Dermis blood vessel endothelial cell (primary cell): Measurements from ENCODE around the gene CLASP1. TPM values are rescaled to one million over a fixed set of nuclear protein-coding genes. Genes with fewer than 3 reads are reported as not detected.
"Not testable (repeated sequence)": the region's sequence is repeated elsewhere in the genome, so short reads cannot be mapped to it uniquely, and the experiment has no call there.

ENCODE experiments used
- DNase-seq: peaks from one replicate; pipeline ENCODE4 v3.0.0; 2010
- total RNA-seq: library from RNA; depleted of rRNA; stranded (reverse); fragments of >200 nt; gene quantifications from 2 replicates; pipeline ENCODE4 v1.2.3, GENCODE V29; 2014

CLASP1 gene
- total RNA-seq, 1 donor from 2014 or later = 51.9 TPM

GRCh38 chr2:121470917-121471316 is 178.3 kb downstream of the CLASP1 start:
- no peak for DNase-seq

DNA sequence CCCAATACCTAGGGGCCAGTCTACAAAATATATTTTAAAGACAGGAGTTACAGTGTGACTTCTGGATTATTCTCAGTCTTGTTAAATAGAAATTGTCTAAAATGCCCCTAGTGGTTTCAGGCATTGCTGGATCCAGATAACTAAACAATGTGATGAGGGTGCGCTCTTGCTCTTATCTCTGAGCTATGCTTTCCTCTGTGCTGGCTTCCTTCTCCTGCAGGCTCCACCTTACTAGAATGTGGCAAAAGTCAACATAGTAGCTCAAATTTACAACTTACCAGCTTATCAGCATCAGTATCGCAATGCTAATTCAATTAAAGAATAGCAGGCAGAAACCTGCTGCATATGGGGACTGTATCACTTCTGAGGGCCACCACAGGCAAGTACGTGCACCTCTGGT is 179.9 kb downstream of the CLASP1 start:
- DNase-seq = no peak

- no peak for DNase-seq
These were observed 180.3 kb downstream of the CLASP1 start for GRCh38 chr2:121468936-121469335.

DNA sequence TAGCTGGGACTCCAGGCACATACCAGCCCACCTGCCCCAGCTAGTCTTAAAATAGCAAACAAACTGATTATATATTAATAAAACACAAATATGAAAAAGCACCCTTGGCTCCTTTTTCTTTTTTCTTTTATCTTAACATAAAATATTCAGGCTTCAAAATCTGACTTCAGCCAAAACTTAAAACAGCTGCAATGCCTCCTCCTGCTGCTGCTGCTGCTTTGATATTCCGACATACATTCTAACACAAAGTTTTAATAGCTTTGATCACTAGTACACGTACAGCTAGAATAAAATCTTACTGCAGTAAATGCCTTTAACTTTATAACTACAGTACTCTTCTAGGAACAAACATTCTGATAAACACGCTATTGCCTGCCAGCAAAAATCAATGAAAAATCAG is 190.0 kb downstream of the CLASP1 start:
- no peak for DNase-seq

DNA sequence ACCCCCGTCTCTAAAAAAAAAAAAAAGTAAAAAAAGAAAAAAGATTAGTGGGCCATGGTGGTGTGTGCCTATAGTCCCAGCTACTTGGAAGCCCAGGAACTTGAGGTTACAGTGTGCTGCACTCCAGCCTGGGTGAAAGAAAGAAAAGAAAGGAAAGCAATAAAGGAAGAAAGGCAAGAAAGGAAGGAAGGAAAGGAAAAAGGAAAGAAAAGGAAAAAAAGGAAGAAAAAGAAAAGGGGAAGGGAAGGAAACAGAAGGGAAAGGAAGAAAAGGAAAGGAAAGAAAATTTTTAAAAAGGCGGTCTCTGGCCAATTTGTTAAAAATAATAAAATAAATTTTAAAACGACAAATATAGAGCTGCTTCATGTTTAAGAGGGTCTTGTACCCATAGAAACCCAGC is 192.9 kb downstream of the CLASP1 start:
- DNase-seq = no peak

- DNase-seq = no peak
These were observed 193.8 kb downstream of the CLASP1 start for GRCh38 chr2:121455446-121455845.

- no peak for DNase-seq
These were observed 194.6 kb downstream of the CLASP1 start for GRCh38 chr2:121454549-121455090.

- no peak for DNase-seq
These were observed 197.9 kb downstream of the CLASP1 start for GRCh38 chr2:121451398-121451797.

GRCh38 chr2:121450301-121450700 is 199.0 kb downstream of the CLASP1 start:
- no peak for DNase-seq

DNA sequence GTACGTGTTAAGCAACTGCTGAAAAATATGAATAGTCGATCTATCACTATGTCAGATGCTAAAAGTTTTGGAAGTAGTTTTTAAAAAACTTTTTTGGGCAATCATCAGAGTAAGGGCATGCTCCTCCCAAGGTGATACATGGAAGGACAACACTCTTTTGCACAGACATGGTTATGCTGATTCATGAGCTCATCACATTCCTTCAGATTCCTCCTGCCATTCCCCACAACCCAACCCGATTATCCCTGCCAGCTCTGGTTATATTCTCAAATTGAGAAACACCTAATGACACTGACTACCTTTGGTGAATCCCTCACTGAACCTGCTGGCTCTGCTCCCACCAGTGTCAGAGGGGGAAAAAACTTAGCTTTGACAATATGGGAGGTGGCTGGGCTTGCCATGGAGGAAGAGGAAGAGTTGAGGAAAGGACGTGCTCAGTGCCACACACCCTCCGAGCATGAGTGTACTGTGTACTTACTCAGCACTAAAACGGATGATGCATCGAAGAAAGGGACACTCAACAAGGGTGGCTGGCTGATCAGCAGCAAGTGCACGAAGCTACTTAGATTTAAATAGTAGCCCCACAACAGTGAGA is 202.5 kb downstream of the CLASP1 start:
- DNase-seq = no peak

- DNase-seq = no peak
These were observed 206.4 kb downstream of the CLASP1 start for GRCh38 chr2:121442889-121443288.

DNA sequence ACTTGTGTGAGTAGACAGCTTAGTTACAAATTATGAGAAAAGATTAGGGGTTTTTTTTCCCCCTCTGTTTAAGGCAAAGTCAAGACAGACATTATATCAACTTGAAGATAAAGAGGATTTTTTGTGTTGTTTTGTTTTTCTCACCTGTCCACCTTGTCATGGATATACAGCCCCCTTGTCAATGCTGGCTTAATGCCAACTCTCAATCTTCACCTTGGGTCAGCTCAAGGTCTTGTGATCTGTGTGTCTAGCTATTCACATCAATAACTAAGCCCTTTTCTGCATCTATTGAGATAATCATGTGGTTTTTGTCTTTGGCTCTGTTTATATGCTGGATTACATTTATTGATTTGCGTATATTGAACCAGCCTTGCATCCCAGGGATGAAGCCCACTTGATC is 211.0 kb downstream of the CLASP1 start:
- DNase-seq = not testable (repeated sequence)

DNA sequence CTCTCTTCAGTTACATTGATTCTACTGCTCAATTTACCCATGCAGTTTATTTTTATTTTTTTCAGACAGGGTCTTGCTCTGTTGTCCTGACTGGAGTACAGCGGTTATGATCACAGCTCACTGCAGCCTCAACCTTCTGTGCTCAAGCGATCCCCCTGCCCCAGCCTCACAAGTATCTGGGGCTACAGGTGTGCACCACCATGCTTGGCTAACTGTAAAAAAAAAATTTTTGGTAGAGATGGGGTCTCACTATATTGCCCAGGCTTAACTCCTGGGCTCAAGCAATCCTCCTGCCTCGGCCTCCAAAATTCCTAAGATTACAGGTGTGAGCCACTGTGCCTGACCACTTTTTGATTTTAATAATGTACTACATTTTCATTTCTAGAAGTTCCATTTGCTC is 212.3 kb downstream of the CLASP1 start:
- no peak for DNase-seq

GRCh38 chr2:121435790-121436189 is 213.5 kb downstream of the CLASP1 start:
- no peak for DNase-seq

DNA sequence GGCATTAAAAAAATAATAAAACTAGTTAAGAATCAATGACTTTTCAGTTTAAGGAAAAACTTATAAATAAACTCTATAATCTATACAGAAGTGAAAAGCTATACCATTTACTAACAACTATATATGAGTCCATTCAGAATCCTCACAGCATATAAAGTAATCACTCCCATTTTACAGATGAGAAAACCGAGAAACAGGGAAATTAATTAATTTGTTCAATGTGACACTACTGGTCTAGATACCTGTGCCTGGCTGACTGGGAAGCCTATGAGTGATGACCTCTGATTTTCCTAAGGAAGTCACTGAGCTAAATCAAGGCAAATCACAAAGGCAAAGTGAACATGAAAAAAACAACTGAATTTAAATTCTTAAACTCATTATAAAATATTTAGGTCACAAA is 218.0 kb downstream of the CLASP1 start:
- DNase-seq = no peak

- no peak for DNase-seq
These were observed 219.2 kb downstream of the CLASP1 start for GRCh38 chr2:121429927-121430520.

- no peak for DNase-seq
These were observed 220.0 kb downstream of the CLASP1 start for GRCh38 chr2:121429119-121429903.

DNA sequence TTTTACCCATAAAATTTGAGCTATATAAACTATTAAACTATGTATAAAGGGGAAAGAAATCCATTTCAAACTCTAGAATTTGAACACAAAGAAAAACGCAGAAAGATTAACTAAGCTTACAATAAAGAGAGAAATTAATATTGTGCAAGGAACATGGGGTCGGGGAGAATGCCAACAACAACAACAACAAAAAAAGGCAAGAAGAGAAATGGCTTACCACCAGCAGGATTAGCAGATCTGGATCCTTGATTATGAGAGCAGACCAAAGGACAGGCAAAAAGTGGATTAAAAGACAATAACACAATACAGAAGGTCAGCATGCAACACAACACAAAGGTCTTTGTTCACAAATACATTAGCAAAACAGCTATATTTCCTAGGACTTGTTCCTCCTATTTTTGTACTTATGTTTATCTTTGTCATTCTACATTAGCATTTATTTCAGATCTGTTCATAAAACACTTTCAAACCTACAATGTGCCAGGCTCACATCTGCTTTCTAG is 222.0 kb downstream of the CLASP1 start:
- no peak for DNase-seq

- DNase-seq = no peak
These were observed 228.8 kb downstream of the CLASP1 start for GRCh38 chr2:121420486-121420885.

DNA sequence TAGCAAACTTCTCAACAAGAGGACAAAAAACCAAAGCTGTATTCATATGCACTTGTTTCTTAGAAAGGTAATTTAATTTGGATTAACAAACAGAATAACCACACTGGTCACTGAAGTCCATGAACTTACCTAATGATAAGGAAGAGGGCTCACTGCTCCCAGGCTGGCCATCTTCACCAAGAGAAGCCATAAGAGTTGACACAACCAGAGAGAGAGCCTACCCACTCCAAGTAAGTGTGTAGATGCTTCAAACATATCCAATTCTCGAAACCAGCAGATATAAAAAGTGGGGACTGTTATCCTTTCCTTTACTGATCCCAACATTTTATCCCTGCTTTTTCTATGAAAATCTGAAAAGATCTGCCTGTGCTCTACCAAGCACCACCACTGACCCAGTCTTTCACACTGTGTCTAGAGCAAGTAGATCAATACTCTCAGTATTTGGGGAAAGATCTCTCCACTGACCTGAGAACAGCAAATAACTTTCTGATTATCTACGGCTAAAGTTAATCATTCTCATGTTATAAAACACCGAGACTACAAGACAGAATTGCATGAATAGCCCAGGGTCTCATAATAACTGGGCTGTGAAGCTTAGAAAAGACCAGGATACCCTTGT is 230.1 kb downstream of the CLASP1 start:
- DNase-seq = no peak

DNA sequence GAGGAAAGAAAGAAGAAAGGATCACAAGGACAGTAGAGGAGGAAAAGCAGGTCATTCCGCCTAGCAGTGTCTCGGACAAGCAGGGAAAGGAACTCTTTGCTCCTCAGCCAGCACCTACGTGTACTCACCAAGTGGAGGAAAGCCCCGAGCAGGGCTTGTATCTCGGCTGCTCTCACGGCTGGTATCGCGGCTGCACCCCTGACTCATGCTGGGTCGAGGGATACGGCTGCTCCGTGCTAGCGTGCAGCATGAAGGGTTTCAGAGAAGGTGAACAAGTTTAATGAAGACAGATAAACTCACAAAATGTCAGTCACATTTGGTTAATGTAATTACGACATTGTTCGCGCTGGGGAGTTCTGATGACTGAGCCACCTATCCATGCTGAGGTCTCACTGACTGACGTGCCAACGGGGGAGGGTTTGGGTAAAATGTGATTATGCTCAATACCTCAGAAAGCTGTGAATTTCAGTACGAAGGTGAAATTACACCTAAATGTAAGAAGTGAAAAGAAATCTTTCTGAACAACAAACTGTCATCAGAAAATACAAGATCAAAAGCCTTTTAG is 230.7 kb downstream of the CLASP1 start:
- no peak for DNase-seq

DNA sequence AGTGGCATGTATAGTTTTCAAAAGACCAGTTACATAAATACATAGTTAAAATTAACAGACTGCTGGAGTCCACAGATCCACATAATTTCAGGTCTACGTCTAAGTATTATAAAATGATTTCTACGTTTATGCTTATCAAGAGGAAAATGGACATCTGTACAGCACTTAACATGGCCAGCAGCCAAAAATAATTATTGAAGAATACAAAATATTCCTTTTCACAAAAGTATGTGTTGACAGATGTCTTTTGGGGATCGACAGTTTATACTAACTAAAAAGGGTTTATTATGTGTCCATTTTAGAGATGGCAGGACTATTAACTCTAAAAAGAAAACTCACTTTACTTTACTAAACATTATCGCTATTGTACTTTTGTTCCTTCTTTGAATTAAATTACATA is 231.4 kb downstream of the CLASP1 start:
- DNase-seq = peak; percentile 5

DNA sequence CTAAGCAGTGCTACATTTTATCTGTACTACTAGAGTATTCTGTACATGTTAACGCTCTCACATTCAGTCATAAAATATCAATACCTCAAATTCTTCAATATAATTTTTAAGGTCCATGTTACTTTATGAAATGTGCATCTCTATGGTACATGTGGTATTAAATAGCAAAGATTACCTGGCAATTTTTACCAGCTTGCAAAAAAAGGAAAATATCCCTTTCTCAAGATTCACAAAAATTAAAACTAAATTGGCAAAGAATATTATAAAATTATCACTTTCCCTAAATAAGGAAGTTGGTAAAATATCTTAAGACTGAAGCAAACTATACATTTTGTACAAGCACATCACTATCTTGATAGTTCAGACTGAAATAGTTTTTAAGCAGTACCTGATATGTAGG is 233.5 kb downstream of the CLASP1 start:
- no peak for DNase-seq
